Ascending aorta (tissue), 2 donors: ENCODE measurements around the gene PRAC1. TPM values are rescaled to one million over a fixed set of nuclear protein-coding genes. Genes with fewer than 3 reads are reported as not detected.

Source experiments
- DNase-seq, 2 donors: peaks; one replicate each; pipeline ENCODE4 v3.0.0-alpha.2; 2019; ENCODE audit warnings: low spot score in 2 of 2
- H3K27ac ChIP-seq, 2 donors: fragments of 200-600 bp; sonication (generic); one replicate each; pipeline ENCODE4 v1.5.1; 2016 to 2017; ENCODE audit warnings: mild to moderate bottlenecking in 1 of 2
- H3K27me3 ChIP-seq: fragments of 200-600 bp; sonication (generic); one replicate; pipeline ENCODE4 v1.5.1; 2017
- H3K36me3 ChIP-seq, 2 donors: fragments of 200-600 bp; sonication (generic); one replicate each; pipeline ENCODE4 v1.5.1; 2016
- H3K4me1 ChIP-seq, 2 donors: fragments of 200-600 bp; sonication (generic); one replicate each; pipeline ENCODE4 v1.5.1; 2016 to 2017; ENCODE audit warnings: mild to moderate bottlenecking in 1 of 2
- H3K4me3 ChIP-seq, 2 donors: fragments of 200-600 bp; sonication (generic); one replicate each; pipeline ENCODE4 v1.5.1; 2016 to 2017; ENCODE audit warnings: mild to moderate bottlenecking in 1 of 2
- H3K9me3 ChIP-seq, 2 donors: fragments of 200-600 bp; sonication (generic); one replicate each; pipeline ENCODE4 v1.5.1; 2016
- CTCF ChIP-seq, 3 experiments: fragments of 200-600 bp in 2 of 3; fragments of 450-650 bp in 1 of 3; sonication (generic) in 2 of 3; IDR thresholded peaks; one replicate each; pipeline ENCODE4 v1.5.1; 2016 to 2019; ENCODE audit warnings: antibody characterized with exemption in 3 of 3, mild to moderate bottlenecking in 1 of 3, moderate library complexity in 1 of 3
- intact Hi-C: fragments of 100-400 bp; cut with DNase I; formaldehyde crosslinking; loops from one replicate; pipeline ENCODE4 v1.15.1; 2023
- total RNA-seq: library from RNA; depleted of rRNA; stranded (reverse); fragments of >200 nt; gene quantifications from one replicate; pipeline ENCODE4 v1.1.0, GENCODE V29; 2016

The PRAC1 gene
- total RNA-seq, 1 donor from 2014 or later: not detected

- no peaks in the 10 kb centered on the region for H3K27me3 ChIP-seq
These were observed 38.1 kb upstream of the PRAC1 start for GRCh38 chr17:48760411-48760810.

GRCh38 chr17:48759288-48759687 is 37.0 kb upstream of the PRAC1 start:
- H3K4me1 ChIP-seq: peaks cover 0 to 5% of the 10 kb centered on the region in 2 donors
- H3K36me3 ChIP-seq: no peaks in the 10 kb centered on the region
- H3K27ac ChIP-seq: no peak overlapping the region
- TF ChIP-seq CTCF (IDR thresholded peaks at IDR 0.05): no peak
- peaks cover 7% of the 10 kb centered on the region for H3K27me3 ChIP-seq
- no peaks in the 10 kb centered on the region for H3K9me3 ChIP-seq
- H3K4me3 ChIP-seq: no peak overlapping the region
- DNase-seq: no peak
- intact Hi-C loops: no loop called here

More at GRCh38 chr17:48760411-48760810, 38.1 kb upstream of the PRAC1 start:
- intact Hi-C loops: no loop called here
- no peak overlapping the region for H3K4me3 ChIP-seq
- no peaks in the 10 kb centered on the region for H3K4me1 ChIP-seq
- no peak for DNase-seq
- no peak overlapping the region for H3K27ac ChIP-seq
- H3K36me3 ChIP-seq: no peaks in the 10 kb centered on the region
- TF ChIP-seq CTCF (IDR thresholded peaks at IDR 0.05): no peak
- no peaks in the 10 kb centered on the region for H3K9me3 ChIP-seq

GRCh38 chr17:48757524-48757961 is 35.2 kb upstream of the PRAC1 start:
- Histone ChIP-seq H3K27me3 (peaks cover 23% of the 10 kb centered on the region), H3K4me3 (no peak overlapping the region), H3K27ac (no peak overlapping the region), H3K4me1 (peaks cover 0 to 5% of the 10 kb centered on the region in 2 donors), H3K9me3 (no peaks in the 10 kb centered on the region), H3K36me3 (no peaks in the 10 kb centered on the region)
- intact Hi-C loops: no loop called here
- no peak for TF ChIP-seq CTCF (IDR thresholded peaks at IDR 0.05)
- no peak for DNase-seq

GRCh38 chr17:48756830-48757251 is 34.5 kb upstream of the PRAC1 start:
- peaks cover 29% of the 10 kb centered on the region for H3K27me3 ChIP-seq
- no peaks in the 10 kb centered on the region for H3K9me3 ChIP-seq
- DNase-seq: no peak
- intact Hi-C loops: no loop called here
- TF ChIP-seq CTCF (IDR thresholded peaks at IDR 0.05): no peak
- H3K36me3 ChIP-seq: no peaks in the 10 kb centered on the region
- peaks cover 0 to 5% of the 10 kb centered on the region in 2 donors for H3K4me1 ChIP-seq
- H3K4me3 ChIP-seq: no peak overlapping the region
- H3K27ac ChIP-seq: no peak overlapping the region

GRCh38 chr17:48755356-48755755 is 33.0 kb upstream of the PRAC1 start:
- Histone ChIP-seq H3K4me3 (no peak overlapping the region), H3K36me3 (no peaks in the 10 kb centered on the region), H3K9me3 (no peaks in the 10 kb centered on the region), H3K27me3 (peaks cover 44% of the 10 kb centered on the region), H3K27ac (no peak overlapping the region), H3K4me1 (peaks cover 0 to 5% of the 10 kb centered on the region in 2 donors)
- intact Hi-C loops: no loop called here
- no peak for DNase-seq
- no peak for TF ChIP-seq CTCF (IDR thresholded peaks at IDR 0.05)
